Sigmoid colon (tissue), 4 donors: ENCODE results near the gene CARM1.
"Not testable (repeated sequence)": the region's sequence is repeated elsewhere in the genome, so short reads cannot be mapped to it uniquely, and the experiment has no call there.

Source experiments
- EP300 ChIP-seq, 4 donors: sonication (generic); formaldehyde crosslinking; IDR thresholded peaks; one replicate each; pipeline ENCODE4 v1.6.1; 2017; ENCODE audit warnings: antibody characterized with exemption in 4 of 4
- POLR2A ChIP-seq, 2 donors: fragments of 450-650 bp; IDR thresholded peaks; one replicate each; pipeline ENCODE4 v1.6.1; 2016; ENCODE audit warnings: antibody characterized with exemption in 2 of 2, mild to moderate bottlenecking in 2 of 2, moderate library complexity in 2 of 2
- POLR2AphosphoS5 ChIP-seq, 4 donors: sonication (generic); formaldehyde crosslinking; IDR thresholded peaks; one replicate each; pipeline ENCODE4 v1.6.1; 2017; ENCODE audit warnings: antibody characterized with exemption in 4 of 4
- TF ChIP-seq, protein P1 (sequence below), 4 experiments: fragments of 450-650 bp in 3 of 4; fragments of 200-600 bp in 1 of 4; IDR thresholded peaks; one replicate each; pipeline ENCODE4 v1.5.1; 2016 to 2019; ENCODE audit warnings: antibody characterized with exemption in 4 of 4, mild to moderate bottlenecking in 3 of 4, moderate library complexity in 2 of 4

DNA sequence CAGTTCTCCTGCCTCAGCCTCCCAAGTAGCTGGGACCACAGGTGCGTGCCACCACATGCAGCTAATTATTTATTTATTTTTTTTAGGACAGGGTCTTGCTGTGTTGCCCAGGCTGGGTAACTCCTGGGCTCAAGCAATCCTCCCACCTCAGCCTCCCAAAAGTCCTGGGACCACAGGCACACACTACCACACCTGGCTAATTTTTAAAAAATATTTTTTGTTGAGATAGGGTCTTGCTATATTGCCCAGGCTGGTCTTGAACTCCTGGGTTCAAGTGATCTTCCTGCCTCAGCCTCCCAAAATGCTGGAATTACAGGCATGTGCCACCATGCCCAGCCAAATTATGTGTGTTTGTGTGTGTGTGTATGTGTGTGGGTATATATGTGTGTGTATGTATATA lies 14.5 kb upstream of the CARM1 start:
- TF ChIP-seq, protein P1, sequence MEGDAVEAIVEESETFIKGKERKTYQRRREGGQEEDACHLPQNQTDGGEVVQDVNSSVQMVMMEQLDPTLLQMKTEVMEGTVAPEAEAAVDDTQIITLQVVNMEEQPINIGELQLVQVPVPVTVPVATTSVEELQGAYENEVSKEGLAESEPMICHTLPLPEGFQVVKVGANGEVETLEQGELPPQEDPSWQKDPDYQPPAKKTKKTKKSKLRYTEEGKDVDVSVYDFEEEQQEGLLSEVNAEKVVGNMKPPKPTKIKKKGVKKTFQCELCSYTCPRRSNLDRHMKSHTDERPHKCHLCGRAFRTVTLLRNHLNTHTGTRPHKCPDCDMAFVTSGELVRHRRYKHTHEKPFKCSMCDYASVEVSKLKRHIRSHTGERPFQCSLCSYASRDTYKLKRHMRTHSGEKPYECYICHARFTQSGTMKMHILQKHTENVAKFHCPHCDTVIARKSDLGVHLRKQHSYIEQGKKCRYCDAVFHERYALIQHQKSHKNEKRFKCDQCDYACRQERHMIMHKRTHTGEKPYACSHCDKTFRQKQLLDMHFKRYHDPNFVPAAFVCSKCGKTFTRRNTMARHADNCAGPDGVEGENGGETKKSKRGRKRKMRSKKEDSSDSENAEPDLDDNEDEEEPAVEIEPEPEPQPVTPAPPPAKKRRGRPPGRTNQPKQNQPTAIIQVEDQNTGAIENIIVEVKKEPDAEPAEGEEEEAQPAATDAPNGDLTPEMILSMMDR (IDR thresholded peaks at IDR 0.05) = not testable (repeated sequence)
- not testable (repeated sequence) for TF ChIP-seq POLR2AphosphoS5, EP300, POLR2A (IDR thresholded peaks at IDR 0.05)
